GM19468 (cell line): Measurements from ENCODE around the gene FAM199X.
"Not testable (repeated sequence)": the region's sequence is repeated elsewhere in the genome, so short reads cannot be mapped to it uniquely, and the experiment has no call there.

Experiments used
- ATAC-seq: cut with Tn5 transposase; IDR thresholded peaks from one replicate; pipeline ENCODE4 v1.9.1; 2021; ENCODE audit warnings: mild to moderate bottlenecking, moderate library complexity, moderate number of reproducible peaks; ENCODE audit not compliant: unreplicated experiment; ENCODE audit errors: extremely low read depth

The FAM199X gene

DNA sequence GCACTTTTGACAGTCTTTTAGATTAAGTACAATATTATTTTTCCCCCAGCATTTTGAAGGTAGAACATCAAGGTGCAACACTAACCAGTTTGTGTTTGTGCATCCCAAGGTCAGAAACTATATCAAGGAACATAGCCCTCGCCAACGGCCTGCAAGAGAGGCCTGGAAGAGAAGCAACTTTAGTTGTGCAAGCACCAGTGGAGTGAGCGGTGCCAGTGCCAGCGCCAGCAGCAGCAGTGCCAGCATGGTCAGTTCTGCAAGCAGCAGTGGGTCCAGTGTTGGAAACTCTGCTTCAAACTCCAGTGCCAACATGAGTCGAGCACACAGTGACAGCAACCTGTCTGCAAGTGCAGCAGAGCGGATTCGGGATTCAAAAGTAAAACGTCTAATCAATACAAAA, 21.7 kb downstream of the FAM199X start:
- no peak for ATAC-seq

DNA sequence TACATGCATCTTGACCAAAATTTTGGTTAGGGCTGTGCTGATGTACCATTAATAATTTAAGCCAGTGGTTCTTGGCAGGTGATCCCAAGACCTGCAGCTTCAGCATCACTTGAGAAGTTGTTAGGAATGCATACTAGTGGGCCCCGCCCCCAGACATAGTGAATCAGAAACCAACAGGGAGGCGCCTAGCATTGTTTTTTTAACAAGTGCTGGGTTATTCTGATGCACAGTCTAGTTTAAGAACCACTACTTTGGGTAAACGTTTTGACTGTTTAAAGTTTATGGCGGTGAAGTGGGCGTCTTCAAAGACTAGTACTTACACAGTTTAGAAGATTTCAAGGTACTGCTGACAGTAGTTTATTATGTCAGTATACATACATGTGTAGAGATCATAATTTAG, 23.6 kb downstream of the FAM199X start:
- no peak for ATAC-seq

DNA sequence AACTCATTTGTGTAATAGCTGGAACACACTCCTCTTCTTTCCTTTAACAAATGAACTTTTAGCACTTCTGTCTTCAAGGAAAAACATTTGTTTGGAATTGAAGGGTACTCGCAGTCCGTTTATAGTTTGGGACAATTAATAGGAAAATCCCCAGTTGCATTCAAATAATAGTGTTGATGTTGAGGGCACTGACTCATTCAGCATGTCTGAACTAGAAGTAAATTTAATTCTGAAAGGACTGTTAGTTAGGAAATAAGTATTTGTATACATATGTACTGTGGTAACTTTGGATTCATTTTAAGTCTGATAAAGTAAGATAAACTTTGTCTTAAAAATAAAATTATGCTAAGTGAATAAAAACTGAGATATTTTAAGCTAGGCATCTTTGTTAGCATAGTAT, 27.2 kb downstream of the FAM199X start:
- ATAC-seq = no peak

DNA sequence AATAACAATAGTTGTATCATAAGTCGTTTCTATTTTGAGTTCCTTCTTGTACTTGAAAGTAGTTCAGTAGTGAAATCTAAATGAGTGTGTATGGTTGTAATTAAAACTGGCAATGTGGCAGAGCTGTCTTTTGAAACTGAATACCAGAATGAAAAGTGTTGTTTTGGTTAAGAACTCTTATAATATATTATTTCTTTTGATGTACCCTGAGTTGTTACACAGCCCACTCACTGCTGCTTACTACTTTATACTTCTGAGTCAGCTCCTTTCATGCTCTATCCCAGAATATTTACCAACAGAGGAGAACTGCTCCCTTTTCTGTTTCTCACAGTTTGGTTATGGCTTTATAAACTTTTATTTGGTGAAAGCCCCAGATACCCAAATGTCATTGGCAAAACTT, 28.8 kb downstream of the FAM199X start:
- no peak for ATAC-seq

DNA sequence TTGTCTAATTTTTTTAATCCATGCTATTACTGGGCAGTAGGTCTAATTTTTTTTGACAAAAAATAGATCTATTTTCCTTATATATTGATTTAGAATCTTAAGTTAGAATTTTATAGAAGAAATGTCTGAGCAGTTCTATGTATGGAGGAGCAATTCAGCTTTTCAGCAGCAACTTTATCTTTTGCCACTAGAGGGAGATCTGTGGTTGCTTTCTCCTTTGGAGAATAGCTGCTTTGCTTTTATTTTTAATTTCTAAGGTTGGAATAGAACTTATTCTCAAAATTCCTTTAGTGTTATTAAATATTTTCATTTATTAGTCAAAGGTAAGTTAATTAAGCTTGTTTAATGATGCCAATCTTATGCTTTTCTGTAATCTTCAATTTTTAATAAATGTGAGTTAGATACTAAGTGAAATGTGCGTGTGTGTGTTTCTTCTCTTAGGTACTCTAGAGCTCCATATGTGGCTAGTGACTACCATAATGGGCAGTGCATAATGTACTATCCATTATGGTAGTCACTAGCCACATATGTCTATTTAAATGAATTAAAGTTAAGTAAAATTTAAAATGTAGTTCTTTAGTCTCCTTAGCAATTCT, 29.3 kb downstream of the FAM199X start:
- ATAC-seq = no peak

DNA sequence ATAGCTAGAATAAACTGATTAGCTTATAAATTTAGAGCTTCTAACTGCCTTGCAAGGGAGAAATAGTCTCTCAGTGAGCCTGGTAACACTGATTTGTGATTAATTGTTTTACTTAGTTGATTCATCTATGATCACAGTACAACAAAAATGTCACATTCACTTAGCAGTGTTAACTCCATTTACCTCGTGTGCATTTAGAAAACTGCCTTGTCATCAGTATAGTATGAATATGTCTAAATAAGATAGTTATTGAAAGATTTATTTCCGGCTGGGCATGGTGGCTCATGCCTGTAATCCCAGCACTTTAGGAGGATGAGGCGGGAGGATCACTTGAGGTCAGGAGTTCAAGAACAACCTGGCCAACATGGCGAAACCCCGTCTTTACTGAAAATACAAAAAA, 39.3 kb downstream of the FAM199X start:
- ATAC-seq = no peak

DNA sequence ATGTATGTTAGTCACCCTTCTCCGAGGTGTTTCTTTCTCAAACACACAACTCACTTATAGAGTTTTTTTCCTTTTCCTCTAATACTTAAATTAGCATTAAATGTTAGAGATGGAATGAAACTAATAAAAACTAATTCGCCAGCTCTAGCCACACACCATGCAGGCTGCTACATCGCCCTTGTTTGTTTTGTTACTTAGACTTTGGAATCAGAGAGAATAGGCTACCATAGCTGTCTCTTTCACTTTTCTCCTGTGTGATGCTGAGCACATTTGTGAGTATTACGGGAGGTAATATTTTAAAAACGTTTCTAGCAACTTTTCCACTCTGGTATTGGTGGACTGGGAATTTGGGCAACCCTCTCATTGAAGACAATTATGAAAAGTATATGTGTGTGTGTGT, 44.9 kb downstream of the FAM199X start:
- ATAC-seq = no peak

DNA sequence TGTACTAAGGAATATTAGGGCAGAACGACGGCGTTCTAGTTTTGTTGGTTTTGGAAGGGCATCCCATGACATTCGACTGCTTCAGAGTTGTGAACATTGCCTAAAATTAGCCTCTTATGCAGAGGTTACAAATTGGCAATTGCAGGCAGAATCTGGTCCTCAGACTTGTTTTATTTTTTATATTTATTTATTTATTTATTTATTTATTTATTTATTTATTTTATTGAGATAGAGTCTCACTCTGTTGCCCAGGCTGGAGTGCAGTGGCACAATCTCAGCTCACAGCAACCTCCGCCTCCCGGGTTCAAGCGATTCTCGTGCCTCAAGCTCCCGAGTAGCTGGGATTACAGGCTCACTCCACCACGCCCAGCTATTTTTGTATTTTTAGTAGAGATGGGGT, 63.8 kb downstream of the FAM199X start:
- not testable (repeated sequence) for ATAC-seq
